GM06990 (cell line): Measurements from ENCODE around the gene GPR146.

Source experiments
- DNase-seq: peaks from one replicate; pipeline ENCODE4 v3.0.0-alpha.2; 2011; ENCODE audit not compliant: insufficient read length; ENCODE audit errors: extremely low read depth
- H3K27me3 ChIP-seq: replicated peaks from 2 replicates; pipeline ENCODE4 v1.6.0; 2011; ENCODE audit warnings: low read length; ENCODE audit not compliant: control insufficient read depth, insufficient read depth
- H3K36me3 ChIP-seq: 2 replicates; pipeline ENCODE4 v1.5.1; 2011; ENCODE audit warnings: low read length; ENCODE audit not compliant: control insufficient read depth, insufficient read depth
- H3K4me3 ChIP-seq: replicated peaks from 2 replicates; pipeline ENCODE4 v1.5.1; 2011; ENCODE audit warnings: low read depth, mild to moderate bottlenecking, control low read depth, low read length
- CTCF ChIP-seq: IDR thresholded peaks from 2 replicates; pipeline ENCODE4 v1.5.1; 2011; ENCODE audit warnings: low read length, control low read depth, mild to moderate bottlenecking, inconsistent platforms; ENCODE audit not compliant: insufficient read depth, poor library complexity, severe bottlenecking

GPR146 gene

GRCh38 chr7:1093916-1094508, 49.7 kb downstream of the GPR146 start:
- Histone ChIP-seq H3K4me3 (no peak overlapping the region), H3K36me3 (peaks cover 5% of the 10 kb centered on the region; the same call in 1 of the 2 replicates), H3K27me3 (no peaks in the 10 kb centered on the region)
- no peak for DNase-seq
- TF ChIP-seq CTCF: no peak

GRCh38 chr7:1094870-1095269, 50.5 kb downstream of the GPR146 start:
- TF ChIP-seq CTCF: no peak
- peaks cover 6% of the 10 kb centered on the region for H3K36me3 ChIP-seq
- no peaks in the 10 kb centered on the region for H3K27me3 ChIP-seq
- H3K4me3 ChIP-seq: no peak overlapping the region
- no peak for DNase-seq

GRCh38 chr7:1095621-1096155, 51.3 kb downstream of the GPR146 start:
- Histone ChIP-seq H3K4me3 (no peak overlapping the region), H3K36me3 (peaks cover 6% of the 10 kb centered on the region), H3K27me3 (no peaks in the 10 kb centered on the region)
- no peak for TF ChIP-seq CTCF
- no peak for DNase-seq

GRCh38 chr7:1096156-1097119, 52.1 kb downstream of the GPR146 start:
- peaks cover 9% of the 10 kb centered on the region for H3K36me3 ChIP-seq
- no peak for DNase-seq

GRCh38 chr7:1097120-1097504, 52.8 kb downstream of the GPR146 start:
- Histone ChIP-seq H3K4me3 (no peak overlapping the region), H3K36me3 (peaks cover 15% of the 10 kb centered on the region), H3K27me3 (no peaks in the 10 kb centered on the region)
- no peak for TF ChIP-seq CTCF
- DNase-seq: no peak

More at GRCh38 chr7:1096156-1097119, 52.1 kb downstream of the GPR146 start:
- no peak for TF ChIP-seq CTCF
- Histone ChIP-seq H3K27me3 (no peaks in the 10 kb centered on the region), H3K4me3 (no peak overlapping the region)
